ENCODE measurements around the gene KCTD10.
A peak's percentile ranks its signal among the peaks of the same experiment; 100 is the strongest.

- TF ChIP-seq ZFX (IDR thresholded peaks at IDR 0.05; ENCODE audit: borderline replicate concordance): no peak
- TF ChIP-seq, protein P1, sequence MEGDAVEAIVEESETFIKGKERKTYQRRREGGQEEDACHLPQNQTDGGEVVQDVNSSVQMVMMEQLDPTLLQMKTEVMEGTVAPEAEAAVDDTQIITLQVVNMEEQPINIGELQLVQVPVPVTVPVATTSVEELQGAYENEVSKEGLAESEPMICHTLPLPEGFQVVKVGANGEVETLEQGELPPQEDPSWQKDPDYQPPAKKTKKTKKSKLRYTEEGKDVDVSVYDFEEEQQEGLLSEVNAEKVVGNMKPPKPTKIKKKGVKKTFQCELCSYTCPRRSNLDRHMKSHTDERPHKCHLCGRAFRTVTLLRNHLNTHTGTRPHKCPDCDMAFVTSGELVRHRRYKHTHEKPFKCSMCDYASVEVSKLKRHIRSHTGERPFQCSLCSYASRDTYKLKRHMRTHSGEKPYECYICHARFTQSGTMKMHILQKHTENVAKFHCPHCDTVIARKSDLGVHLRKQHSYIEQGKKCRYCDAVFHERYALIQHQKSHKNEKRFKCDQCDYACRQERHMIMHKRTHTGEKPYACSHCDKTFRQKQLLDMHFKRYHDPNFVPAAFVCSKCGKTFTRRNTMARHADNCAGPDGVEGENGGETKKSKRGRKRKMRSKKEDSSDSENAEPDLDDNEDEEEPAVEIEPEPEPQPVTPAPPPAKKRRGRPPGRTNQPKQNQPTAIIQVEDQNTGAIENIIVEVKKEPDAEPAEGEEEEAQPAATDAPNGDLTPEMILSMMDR (IDR thresholded peaks at IDR 0.05): peak; percentile 98
Measured at GRCh38 chr12:109518820-109519665, 41.9 kb upstream of the KCTD10 start.
